GM19238 (cell line): ENCODE results near the gene PCNT.
"Not testable (repeated sequence)": the region's sequence is repeated elsewhere in the genome, so short reads cannot be mapped to it uniquely, and the experiment has no call there.

ENCODE experiments used
- DNase-seq: peaks from one replicate; pipeline ENCODE4 v3.0.0; 2011; ENCODE audit warnings: low spot score; ENCODE audit not compliant: insufficient read length

PCNT gene

DNA sequence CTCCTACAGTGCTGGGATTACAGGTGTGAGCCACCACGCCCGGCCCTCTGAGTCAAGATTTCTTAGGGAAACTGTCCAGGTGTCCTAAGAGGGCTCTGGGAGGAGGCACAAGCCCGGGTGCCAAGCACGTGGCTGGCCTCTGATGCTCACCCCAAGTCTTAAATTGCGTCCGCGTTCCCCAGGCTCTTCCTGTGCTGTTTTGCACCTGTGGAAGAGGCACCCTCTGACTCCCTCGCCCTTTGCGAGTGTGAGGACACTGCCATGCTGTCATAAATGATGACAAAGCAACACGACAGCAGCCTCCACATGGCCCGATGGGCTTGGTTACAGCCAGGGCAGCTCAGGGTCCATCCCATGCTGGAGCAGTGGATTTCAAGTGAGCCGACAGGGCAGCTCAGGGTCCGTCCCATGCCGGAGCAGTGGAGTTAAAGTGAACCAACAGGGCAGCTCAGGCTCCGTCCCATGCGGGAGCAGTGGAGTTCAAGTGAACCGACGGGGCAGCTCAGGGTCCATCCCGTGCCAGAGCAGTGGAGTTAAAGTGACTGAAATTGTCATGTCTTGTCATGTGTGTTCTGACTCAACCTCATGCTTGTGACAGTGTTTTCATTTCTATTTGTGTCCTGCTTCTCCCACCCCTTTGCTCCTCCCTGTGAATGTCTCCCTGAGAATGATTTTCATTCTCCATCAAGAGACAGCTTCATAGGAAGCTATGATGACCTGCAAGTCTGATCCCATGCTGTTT lies 33.9 kb downstream of the PCNT start:
- DNase-seq: no peak

DNA sequence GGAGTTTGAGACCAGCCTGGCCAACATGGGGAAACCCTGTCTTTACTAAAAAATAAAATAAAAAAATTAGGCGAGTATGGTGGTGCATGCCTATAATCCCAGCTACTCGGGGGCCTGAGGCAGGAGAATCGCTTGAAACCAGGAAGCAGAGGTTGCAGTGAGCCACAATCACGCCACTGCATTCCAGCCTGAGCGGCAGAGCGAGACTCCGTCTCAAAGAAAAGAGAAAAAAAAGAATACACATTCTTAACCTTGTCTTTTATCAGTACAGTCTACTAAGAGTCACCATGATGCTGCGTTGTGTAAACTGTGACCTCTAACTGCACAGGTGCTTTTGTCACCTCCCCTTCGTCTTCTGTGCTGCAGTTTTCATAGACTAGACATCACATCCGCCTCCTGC lies 37.2 kb downstream of the PCNT start:
- DNase-seq: no peak

DNA sequence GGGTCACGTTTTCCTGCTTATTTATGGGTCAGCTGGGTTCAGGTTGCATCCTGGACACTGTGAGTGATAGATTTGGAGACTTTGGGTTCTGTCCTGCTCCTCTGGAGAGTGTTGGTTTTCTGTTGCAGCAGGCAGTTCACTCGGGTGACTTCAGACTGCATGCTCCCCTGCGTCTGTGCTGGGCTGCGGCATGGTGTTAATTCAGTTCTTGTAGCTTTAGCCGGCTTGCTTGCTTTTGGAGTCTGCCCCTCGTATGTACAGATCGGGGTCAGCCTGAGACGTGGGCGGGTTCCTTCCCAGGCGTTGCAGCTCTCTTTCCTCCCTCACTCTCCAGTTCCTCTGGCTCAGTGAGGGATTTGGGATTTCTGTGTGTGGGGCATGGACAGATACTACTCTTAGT lies 38.0 kb downstream of the PCNT start:
- DNase-seq: no peak

DNA sequence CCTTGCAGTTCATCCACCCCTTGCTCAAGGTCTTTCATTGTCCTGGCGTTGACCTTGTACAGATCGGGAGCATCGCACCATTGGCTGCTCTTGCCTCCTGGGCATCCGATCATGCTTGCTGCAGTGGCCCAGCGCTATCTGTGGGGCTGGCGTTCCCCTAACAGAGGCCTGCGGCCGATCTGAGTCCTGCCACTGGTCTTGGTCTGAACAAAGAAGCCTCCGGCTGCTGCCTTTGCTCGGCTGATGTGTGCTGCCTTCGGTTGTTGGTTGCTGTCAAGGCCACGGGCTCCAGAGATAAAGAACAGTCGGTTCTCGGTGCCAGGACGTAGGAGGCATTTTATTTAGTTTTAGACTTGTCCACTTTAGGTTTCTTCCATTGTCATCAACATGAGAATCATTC lies 39.0 kb downstream of the PCNT start:
- no peak for DNase-seq

DNA sequence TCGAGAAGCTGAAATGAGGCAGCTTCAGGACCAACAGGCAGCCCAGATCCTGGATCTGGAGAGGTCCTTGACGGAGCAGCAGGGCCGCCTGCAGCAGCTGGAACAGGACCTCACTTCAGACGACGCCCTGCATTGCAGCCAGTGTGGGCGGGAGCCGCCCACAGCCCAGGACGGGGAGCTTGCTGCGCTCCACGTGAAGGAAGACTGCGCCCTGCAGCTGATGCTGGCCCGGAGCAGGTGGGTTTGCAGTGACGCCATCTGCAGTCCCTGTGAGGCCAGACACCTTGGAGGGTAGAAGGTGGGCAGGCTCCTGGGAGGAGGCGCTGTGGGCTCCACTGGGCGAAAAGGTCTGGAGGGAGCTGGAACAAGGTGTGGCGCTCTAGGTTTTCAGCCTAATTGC lies 39.7 kb downstream of the PCNT start:
- DNase-seq: no peak

DNA sequence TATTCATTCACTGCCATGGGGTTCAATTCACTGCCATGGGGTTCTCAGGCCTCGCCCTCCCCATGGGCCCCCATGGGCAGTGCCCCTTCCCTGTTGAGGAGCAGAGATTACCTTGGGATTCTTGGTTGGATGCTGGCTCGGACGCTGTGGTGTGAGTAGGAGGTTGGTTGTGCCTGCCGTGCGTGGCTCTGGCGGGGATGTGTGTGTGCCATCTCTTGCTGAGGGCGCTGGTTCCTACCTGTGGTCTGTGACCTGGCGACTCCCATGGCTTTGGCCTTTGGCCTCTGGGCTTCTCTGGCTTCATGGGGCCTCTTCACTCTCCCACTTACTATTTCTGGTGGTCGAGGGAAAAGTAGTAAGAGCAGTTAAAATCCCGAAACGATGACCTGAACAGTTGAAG lies 42.1 kb downstream of the PCNT start:
- no peak for DNase-seq

DNA sequence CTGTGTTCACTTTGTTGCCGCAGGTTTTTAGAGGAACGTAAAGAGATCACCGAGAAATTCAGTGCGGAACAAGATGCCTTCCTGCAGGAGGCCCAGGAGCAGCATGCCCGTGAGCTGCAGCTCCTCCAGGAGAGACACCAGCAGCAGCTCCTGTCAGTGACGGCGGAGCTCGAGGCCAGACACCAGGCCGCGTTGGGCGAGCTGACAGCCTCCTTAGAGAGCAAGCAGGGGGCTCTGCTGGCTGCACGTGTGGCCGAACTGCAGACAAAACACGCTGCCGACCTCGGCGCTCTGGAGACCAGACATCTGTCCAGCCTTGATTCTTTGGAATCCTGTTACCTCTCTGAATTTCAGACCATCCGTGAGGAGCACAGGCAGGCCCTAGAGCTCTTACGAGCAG lies 42.6 kb downstream of the PCNT start:
- DNase-seq: no peak

DNA sequence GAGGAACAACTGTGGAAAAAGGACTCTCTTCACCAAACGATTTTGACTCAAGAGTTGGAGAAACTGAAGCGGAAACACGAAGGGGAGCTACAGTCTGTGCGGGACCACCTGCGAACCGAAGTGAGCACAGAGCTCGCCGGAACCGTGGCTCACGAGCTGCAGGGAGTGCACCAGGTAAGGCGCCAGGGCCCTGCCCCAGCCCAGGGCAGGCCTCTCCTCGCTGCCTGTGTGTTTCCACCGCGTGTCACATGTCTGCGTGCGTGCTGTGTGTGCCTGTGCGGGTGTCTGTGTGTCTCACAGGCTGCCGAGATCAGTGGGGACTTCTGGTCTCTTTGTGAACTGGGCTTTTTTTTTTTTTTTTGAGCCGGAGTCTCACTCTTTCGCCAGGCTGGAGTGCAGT lies 43.0 kb downstream of the PCNT start:
- no peak for DNase-seq

DNA sequence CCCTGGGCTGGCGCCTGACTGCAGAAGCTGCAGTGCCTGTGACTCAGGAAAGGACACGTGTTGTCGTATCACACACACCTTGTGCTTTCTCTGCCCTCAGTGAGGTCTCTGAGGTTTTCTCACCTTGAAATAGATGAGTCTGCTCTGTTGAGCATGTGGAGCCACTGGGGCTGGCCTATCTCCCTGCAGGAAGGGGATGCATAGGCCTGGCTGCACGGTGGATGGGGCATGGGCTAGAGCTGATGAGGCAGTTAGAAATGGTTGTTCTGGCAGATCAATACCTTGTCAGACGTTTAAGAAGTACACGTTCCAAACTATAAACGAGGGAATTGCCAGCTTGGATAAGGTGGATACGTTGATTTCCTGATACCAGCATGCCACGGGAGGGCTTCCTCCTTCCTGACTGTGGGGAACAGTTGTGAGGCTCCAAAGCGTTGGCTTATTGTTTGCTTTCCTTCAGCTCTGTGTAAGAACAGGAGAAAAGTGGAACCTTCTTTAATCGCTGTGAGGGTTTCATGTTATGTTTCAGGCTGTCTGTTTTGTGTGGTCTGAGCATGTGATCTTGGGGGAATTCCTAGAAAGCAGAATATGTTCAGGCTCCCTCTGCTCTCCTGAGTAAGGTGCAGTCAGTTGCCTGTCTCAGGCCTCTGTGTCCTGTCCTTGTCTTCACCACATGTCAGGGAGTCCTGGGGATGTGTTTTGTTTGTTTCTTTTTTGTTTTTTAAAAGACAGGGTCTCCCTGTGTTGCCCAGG lies 44.8 kb downstream of the PCNT start:
- DNase-seq: peak; percentile 55

DNA sequence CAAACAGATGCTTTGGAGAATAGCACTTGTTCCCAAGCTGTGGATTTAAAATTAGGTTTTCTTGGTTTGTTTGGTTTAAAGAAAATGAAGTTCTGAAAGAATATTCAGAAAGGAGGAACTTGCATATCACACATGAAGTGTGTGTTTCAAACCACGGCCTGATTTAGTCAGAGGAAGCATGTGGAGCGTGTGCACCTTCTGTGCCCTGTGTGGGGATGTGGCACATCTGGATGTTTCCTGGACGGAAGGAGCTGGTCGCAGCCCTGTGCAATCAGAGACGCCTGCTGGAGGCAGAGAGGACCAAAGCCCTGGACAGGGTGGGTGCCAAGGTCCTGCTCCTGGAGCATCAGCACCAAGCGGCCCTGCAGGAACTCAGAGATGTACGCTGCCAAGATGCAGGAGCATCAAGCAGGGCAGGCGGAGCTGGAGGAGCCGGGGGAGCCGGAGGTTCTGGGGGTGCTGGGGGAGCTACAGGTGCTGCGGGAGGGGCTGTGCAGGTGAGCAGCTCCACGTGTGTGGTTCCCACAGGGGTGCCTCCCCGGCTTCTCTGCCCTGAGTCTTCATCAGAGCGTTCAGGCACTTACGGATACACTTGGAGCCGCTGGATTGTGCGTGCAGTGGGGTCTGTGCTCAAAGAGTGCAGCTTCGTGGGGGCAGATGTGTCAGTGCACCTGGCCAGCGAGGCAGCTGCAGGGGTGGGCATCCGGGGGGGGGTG lies 45.7 kb downstream of the PCNT start:
- peak; percentile 47 for DNase-seq

DNA sequence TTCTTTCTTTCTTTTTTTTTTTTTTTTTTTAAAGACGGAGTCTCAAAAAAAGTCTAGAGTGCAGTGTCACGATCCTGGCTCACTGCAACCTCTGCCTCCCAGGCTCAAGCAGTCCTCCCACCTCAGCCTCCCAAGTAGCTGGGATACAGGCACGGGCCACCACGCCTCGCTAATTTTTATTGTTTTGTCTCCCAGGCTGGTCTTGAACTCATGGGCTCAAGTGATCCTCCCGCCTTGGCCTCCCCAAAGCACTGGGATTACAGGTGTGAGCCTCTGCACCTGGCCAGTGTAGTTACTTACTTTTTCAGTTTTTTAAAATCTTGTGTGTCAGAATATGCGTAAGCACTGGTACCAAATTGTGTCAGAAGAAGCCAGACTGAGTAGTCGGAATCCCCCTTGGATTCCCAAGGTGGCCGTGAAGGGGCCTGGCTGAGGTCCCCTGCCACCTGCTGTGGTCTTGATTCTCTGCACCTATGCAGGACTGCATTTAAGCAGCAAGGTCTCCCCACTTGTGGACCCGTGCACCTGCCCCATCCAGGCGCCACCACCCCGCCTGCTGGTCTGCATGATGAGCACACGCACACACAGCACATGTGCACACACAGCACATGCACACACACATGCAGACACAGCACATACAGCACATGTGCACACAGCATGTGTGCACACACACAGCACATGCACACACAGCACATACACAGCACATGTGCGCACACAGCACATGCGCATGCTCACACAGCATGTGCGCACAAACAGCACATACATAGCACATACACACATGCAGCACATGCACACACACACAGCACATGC lies 47.5 kb downstream of the PCNT start:
- DNase-seq: no peak

DNA sequence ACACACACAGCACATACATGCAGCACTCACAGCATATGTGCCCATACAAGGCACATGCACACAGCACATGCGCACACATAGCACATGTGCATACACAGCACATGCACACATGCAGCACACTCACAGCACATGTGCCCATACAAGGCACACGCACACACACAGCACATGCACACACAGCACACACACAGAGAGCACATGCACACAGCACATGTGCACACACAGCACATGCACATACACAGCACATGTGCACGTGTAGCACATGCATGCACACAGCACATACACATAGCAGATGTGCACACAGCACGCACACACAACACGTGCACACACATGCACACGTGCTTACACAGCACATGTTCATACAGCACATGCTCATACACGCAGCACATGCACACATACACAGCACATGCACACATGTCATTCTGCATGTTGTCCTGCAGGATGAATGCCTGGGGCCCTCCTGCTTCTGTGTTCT lies 48.1 kb downstream of the PCNT start:
- DNase-seq: no peak

DNA sequence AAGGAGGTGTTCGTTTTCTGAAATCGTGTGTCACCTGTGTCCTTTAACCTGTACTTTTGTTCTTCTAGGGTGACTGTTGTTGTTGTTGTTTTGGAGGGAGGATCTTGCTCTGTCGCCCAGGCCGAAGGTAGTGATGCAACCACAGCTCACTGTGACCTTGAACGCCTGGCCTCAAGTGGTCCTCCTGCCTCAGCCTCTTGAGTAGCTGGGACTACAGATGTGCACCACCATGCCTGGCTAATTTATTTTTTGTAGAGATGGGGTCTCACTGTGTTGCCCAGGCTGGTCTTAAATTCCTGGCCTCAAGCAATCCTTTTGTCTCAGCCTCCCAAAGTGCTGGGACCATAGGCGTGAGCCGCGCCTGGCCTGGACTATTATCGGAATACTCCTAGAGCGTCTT lies 49.0 kb downstream of the PCNT start:
- DNase-seq: not testable (repeated sequence)

DNA sequence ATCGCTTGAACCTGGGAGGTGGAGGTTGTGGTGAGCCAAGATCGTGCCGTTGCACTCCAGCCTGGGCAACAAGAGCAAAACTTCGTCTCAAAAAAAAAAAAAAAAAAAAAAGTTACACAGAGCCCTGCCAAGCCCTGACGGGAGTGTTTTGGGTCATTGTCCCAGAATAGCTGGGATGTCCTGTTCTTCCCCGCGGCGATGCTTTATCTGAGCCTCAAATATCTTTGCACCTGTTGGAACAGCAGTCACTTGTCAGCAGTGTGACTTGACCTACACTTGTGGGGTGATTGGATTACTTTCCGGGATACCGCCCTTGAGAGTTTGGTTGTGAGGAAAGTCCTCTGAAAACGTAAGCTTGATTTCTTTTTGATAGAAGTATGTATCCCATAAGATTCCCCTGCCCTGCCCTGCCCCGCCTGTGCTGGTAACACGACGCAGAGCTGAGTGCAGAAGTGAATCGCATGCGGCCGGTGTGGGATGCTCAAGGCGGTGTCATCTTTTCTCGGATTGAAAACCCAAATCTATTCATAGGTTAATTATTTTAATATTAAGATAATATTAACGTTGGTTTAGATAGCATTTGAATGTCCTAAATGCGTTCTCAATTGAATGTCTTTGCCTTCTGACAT lies 50.9 kb downstream of the PCNT start:
- DNase-seq: no peak

DNA sequence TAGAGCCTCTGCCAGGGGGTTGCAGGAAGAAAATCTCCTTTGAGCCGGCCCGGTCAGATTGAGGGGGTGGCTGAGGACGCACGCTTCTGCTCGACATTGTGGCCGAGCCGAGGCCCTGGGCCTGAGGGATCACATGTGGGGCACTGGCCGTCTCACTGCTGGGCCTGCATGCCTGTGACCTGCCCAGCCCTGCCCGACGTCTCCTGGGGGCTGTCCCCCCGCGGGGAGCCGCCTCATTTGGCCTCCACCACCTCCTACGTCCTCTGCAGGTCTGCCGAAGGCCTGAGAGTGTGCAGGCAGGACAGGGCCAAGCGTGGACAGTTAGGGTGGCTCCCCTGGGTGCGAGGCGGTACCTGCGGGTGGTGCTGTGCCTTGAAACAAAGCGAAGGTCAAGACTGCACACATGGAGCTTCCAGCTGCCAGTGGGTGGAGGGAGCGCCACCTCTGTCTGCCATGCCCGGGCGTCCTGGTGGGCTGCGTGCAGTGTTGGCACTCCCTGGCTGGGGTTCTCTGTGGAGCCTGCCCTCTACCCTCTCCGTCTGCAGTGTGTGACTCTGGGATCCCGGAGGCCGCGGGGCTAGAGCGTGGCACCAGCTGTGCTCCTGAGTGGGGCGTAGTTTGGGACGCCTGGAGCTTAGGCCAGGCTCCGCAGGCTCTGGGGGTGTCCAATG lies 51.7 kb downstream of the PCNT start:
- no peak for DNase-seq

DNA sequence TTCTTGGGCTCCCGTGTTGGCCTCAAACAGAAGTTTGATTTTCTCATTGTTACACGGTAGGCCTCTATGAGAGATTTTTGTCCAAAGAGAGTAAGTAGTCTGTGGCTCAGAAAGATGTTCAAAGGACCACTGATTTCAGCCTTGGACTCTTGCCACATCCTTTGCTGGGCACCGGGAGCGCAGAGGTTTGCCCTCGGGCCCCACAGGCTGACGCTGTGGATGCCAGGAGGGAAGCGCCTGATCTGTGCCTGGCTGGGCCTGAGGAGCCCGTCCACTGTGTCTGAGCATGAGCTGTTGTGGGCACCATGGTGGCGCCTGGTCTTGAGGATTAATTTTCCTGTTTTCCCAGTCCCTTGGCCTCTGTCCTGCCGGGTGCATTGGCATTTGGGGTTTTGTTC lies 52.3 kb downstream of the PCNT start:
- no peak for DNase-seq

DNA sequence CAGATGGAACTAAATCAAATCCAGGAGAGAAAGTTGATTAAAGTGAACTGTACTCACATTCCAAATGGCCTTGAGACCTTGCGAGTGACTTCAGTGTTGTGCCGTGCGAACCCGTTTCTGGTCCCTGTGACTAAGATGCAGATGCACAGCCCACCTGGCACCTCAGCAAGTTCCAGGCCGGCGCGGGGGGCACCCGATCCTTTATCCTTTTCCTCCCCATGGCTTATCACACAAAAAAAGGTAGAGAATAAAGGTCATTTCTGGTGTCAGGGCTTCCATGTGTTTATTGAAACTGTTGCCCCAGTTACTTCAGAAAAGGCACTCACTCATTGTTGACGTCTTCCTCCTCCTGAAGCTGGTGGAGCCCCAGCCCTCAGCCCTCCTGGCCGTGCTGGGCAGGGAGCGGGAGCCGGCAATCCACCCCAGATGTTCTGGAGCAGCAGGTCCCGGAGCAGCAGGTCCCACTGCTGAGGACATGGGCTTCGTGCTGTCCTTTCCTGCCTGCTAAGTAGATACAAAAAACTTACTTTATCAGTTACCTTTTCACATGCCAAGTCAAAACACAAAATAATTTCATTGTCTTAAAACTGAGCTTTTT lies 53.0 kb downstream of the PCNT start:
- no peak for DNase-seq

DNA sequence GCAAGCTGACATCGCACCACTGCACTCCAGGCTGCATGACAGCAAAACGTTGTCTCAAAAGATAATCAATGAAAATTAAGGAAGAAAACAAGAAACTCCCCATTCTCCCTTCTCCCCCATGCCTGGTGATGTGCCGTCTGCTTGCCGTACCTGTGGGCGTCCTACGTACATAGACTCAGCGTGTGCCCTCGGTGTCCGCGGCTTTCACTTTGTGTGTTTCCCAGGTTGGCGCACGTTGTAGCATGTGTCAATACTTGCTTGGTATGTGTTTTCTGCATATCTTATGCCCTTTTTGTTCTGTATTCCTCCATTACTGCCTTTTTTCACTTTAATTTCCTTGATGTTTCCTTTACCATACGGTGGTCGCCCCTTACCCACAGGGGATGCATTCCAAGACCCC lies 53.8 kb downstream of the PCNT start:
- no peak for DNase-seq

DNA sequence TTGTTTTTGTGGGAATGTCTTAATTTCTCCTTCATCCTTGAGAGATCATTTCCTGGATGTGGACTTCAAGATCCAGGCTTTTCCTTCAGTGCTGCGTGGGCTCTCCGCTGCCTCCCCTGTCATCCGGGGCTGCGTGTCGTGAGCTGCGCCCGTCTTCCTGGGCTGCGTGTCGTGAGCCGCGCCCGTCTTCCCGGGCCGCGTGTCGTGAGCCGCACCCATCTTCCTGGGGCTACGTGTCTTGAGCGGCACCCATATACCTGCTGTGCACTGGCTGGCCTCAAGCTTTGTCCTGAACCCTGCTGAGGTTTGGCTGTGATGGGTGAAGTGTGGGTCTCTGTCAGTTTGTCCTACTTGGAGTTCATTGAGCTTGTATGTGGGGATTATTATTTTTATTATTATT lies 55.1 kb downstream of the PCNT start:
- DNase-seq: no peak

DNA sequence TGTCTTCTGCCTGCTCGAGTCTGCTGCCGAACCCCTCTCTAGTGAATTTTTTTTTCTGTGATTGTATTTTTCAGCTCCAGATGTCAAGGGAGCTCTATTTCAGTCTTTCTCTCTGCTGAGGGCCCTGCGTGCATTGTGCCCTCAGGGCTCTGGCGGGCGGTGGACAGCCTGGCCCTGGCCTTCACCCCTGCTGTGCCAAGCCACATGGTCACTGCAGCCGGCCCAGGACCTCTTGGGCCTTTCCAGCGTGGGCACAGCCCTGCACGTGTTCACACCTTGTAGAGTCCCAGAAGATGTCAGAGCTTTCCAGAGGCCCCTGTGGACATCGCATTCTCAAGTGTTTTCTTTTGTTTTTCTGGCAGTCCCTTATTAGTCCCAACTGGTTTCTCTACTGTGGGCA lies 55.7 kb downstream of the PCNT start:
- DNase-seq: no peak
